Activated CD8-positive, alpha-beta memory T cell treated with anti-CD3 and anti-CD28 coated beads for 24 hours (primary cell): Measurements from ENCODE around the gene ST6GAL1.
"Not testable (repeated sequence)": the region's sequence is repeated elsewhere in the genome, so short reads cannot be mapped to it uniquely, and the experiment has no call there.

Source experiments
- DNase-seq: peaks from one replicate; pipeline ENCODE4 v3.0.0-alpha.2; 2020

The ST6GAL1 gene

DNA sequence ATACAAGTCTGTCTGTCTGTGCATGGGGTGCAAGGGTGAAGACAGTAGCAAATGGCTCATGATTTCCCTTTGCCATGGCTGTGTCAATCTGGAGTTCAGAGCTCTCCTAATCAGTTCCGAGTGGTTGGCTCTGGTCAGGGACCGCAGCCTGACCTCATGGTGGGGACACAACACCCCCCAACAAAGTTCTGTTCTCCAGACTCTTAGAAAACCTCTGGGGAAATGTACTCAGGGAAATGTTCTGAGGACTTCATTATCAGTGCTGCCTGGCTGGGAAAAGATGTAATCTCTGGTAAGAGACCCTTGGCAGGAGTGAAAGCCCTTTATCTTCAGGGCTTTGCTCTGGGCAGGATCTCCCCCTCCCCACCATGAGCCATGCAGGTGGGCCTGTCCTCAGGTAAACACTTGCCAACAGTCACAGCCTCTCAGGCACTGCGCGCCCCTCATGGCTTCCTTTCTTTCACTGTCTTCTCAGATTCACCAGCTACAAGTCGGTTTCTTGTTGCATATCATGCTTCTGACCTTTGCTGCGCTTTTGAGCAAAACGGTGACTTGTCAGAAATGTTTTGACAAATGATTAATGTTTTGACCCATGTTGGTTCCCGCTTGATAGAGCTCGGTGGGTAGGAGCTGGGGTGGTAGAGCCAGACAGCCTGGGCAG is 95.5 kb downstream of the ST6GAL1 start:
- peak; percentile 87 for DNase-seq

DNA sequence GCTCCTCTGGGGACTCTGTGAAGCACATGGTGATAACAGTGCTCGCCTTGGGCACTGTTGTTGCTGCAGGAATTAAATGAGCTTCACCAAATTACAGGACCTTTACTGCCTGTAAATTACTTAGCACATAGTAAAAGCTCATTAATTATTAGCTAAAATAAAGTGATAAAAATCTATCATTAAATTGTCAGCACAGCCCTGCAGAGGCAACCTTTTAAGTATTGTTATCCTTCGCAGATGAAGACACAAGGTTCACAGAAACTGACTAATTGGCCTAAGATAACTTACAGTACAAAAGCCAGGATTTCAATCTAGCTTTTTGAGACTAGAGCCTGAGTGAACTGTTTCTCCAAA is 96.0 kb downstream of the ST6GAL1 start:
- DNase-seq = no peak

DNA sequence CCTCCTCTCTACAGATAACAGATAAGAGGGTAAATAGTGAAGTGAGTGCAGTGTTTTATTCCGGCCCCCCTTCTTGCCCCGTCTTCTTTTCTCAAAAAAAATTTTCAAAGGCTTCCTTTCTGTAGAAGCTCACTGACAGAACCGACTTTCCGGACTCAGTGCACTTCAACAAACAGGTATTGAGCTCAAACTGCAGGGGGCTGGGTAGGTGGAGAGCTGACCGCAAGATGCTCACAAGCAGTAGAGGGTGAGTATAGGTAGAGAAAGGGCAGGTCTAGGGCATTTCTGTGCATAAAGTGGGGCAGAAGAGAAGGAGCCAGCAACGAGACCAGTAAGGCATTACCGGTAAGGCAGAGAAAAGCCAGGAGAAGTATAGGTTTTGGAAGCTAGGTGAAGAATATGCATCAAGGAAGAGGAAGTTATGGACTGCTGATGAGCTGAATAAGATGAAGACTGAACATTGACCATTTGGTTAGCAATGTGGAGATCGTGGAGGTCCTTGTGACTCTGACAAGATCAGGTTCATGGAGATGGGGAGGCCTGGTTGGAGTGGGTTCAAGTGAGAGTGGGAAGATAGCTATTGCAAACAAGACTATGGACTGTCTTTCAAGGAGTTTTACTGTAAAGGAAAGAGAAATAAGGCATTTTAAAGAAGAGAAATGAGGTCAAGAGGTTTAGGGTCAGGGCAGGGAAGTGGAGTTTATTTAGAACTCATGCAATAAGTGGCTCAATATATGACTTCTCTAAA is 97.4 kb downstream of the ST6GAL1 start:
- no peak for DNase-seq

DNA sequence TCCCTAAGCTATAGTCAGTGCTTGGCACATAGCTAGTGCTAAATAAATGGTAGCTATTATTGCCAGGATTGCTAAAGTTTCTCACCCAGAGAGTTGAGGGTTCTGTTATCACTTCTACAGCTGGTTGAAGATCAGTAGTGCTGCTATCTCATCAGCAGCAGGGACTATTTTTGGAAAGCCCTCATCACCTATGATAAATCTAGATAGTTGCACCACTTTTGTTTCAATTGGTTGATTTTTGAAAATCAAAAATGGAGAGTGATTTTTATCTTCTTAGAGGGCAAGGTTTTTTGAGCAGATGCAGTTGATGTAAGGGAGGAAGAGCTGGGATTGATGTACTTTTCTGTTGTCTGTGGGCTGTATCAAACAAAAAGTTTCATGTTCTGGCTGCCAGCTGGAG is 101.6 kb downstream of the ST6GAL1 start:
- no peak for DNase-seq

DNA sequence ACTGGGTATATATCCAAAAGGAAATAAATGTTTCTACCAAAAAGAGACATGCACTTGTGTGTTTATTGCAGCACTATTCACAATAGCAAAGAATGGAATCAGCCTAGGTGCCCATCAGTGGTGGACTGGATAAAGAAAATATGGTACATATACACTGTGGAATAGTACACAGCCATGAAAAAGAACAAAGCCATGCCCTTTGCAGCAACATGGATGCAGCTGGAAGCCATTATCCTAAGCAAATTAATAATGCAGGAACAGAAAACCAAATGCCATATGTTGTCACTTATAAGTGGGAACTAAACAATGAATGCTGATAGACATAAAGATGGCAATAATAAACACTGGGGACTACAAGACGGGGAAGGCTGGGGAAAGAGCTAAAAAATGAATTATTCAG is 106.1 kb downstream of the ST6GAL1 start:
- DNase-seq = no peak

DNA sequence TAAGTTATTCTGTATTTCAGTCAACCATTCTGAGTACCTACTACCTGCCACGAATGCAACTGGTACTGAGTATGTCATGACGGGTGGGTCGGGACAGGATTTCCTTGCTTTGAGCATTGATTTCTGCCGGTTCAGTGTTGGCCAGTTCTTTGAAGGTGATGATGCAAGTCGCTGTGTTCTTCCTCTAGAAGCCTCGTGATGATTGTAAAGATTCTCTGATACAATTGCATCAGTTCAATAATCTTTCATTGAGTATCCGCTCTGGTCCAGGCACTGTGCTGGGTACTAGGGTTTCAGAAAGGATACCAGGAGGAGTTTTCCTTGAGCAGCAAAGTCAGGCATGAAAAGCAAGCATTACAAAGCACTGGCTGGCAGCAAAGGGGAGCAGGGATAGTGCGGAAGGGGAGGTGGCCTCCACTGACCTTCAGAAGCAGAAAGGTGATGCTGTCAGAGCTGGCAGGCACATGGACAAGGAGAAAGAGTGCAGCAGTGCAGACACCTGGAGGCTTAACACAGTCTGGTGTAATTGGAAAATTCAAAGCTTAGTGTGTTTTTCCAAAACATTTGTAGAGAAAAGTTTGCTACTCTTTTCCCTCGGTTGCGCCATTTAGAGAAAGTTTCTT is 108.9 kb downstream of the ST6GAL1 start:
- DNase-seq = no peak

DNA sequence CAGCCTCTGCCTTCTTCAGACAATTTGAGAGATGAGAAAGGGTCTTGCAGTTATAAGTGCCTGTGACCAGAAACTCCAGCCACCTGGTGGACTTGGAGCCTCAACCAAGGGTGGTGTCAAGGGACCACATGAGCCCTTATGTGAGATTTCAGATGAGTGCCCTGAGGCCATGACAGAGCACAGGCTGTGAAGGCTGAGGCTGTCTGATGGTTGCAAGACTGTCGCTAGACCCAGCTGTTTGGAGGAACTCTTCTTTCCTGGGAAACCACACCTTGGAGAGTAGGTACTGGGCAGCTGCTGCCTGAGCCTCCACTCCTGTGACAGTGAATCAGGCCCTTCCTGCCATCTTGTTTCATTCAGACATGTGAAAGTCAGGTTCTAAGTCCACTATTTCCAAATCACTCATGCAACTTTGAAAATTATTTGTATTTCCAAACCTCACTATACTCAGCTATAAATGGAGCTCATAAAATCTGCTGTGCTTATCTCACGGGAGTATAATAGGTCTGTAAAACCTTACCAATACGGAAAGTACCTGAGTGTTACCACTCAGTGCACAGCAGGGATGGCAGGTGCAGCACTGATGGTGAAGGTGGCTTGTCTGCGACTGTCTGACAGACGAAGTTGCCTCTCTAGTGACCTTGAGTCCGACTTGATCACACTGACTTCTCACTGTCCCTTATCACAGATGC is 109.5 kb downstream of the ST6GAL1 start:
- no peak for DNase-seq

DNA sequence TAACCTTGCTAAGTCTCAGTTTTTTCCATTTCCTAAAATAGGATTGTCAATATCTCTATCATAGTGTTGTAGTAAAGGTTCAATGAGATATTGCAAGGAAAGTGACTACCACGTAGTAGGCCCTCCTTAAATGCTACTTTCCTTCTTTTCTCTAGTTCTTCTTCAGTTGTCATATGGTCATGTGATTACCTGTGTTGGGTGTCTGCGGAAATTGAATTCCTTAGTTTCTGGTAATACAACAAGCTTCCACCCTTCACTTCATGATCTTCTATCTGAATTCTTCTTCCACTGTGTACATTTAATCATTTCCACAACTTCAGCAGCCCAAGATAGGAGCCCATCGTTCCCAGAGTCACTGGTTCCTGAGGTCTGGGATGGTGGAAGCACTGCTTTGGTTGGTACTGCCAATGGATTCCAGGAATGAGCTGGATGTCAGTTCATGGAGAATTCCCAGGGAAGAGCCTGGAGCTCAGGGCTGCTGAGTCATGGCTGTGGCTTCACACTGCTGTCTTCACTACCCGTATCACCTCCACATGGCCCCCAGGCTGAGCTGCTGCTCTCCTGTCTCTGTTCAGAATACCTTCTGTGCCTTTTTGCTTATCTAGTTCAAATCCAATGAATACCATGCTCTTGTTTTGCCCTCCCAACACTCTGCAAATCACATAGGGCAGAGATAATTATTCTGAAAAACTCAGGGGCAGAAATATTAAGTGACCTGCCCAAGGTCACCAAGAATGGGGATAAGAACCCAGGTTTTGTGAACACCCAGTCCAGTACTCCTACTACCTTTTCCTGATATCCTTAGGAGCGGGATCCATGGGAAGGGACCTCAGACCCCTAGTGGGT is 110.4 kb downstream of the ST6GAL1 start:
- DNase-seq = peak; percentile 65

DNA sequence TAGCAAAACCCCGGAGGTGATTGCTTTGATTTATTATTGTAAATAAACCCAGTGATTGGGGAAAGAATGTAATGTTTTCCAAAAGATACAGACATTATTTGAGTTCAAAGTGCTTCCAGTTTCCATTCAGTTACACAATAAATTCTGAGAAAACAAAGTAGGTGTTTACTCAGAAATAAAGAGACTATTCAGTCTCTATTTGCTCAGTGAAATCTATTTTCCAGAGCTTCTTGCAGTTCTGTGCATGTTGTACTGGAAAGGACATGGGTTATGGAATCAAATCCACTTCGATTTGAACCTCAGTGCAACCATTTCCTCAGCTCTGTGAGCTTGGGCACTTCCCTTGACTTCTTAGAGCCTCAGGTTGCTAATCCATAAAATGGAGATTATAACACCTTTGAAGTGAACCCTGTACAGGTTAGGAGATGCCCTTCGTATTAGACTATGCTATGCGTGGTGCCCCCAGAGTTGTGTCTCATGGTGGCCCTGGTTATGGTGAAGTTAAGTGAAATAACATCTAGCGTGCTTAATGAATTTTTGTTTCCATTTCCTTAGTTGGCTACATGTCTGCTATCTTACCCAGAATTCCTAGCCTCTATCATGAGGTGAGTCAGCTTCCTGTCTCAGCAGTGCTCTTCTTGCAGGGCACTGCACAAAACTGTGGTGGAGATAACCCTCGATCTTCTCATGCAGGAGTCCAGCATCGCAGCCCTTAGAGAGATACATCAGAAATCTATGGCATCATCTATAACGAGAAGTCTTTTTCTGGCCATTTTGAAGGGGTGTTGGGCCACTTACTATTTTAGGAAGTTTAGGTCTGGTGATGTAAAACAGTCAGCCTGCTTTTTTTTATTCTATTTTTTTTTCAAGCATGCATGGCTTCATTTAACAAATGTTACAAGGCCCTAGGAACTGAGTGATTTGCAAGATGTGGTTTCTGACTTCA is 111.3 kb downstream of the ST6GAL1 start:
- DNase-seq = peak; percentile 81

DNA sequence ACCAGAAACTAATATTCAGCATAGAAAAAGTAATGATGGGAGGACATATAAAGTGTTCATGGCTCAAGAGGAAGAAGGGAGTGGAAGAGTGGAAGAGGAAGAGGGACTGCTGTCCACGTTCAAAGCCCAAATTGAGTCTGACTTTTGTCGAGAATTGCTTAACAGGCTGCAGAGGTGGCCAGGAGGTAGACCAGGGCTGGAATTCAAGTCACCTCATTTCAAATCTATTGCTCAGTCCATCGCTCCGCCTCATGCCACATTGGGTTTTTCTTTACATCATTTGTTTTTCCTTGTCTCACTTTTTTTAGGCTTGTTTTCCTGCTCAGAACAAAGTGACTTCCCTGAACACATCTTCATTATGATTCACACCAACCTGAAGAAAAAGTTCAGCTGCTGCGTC is 112.0 kb downstream of the ST6GAL1 start:
- DNase-seq = peak; percentile 58

DNA sequence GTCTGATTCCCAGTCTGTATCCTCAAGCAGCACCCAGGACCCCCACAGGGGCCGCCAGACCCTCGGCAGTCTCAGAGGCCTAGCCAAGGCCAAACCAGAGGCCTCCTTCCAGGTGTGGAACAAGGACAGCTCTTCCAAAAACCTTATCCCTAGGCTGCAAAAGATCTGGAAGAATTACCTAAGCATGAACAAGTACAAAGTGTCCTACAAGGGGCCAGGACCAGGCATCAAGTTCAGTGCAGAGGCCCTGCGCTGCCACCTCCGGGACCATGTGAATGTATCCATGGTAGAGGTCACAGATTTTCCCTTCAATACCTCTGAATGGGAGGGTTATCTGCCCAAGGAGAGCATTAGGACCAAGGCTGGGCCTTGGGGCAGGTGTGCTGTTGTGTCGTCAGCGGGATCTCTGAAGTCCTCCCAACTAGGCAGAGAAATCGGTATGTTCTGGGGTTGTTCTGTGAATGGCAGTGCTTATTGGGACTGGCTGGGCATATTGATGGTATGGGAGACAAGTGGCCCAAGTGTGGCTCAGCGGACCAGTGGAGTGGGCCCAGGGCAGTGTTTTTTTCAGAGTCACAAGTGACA is 112.6 kb downstream of the ST6GAL1 start:
- DNase-seq = no peak

DNA sequence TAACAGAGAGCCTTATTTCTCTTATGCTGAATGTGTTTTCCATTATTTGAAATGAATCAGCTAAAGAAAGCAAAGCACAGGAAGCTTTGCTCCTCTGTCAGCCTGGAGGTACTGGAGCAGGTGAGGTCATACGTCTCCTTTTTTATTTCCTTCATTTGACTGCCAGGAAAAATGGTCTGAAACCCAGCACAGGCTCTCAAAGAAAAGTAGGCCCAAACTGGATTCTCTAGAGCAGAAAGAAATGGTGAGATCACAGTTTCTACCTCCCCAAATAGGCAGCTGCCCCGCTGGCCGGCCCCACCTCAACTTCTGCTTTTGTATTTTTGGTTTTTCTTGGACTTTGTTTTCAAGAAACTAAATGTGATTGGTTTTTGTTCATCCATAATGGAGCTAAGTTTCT is 113.9 kb downstream of the ST6GAL1 start:
- no peak for DNase-seq

DNA sequence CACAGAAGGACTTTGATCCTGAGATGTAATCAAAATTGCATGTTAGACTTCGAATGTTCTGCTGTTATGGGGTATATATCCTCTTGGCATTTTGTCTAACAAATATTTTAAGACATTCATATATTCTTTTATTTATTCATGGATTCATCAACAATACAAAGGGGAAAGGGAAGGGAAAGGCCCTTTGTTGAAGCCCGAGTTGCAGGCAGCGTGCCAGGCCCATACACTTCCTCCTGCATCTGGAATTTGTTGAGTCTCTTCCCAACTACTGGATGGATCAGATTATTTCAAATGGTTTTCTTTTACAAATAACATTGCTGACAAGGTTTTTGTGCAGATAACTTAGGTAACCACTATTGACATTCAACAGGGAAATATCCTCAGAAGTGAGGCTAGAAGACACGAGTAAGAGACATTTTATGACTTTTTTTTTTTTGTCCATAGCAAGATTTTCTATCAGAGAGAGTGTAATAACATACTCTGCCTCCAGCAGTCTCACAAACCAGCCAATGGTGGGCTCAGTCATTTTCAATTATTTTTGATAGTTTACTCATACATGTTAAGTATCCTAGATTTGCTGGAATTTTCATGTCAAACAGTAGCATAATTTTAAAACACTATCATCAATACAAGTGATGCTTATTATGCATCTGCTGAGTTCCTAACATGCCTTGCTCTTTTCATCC is 114.7 kb downstream of the ST6GAL1 start:
- DNase-seq = no peak

DNA sequence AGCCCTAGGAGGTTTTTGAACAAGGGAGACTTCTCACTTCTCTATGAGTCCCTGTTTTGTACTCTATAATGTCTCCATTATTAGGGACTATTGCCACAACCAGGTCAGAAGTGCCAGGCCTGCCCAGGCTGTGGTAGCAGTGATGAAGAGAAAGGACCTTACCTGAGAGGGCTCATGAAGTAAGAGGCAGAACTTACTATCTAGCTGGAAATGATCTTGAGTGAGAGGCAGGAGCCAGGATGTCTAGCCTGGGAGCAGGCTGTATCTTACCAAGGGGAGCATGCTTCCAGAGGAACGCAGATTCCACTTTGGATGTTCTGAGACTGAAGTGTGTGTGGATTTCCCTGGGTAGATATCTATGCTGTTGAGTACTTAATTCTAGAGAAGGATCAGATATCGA is 115.7 kb downstream of the ST6GAL1 start:
- DNase-seq = no peak

DNA sequence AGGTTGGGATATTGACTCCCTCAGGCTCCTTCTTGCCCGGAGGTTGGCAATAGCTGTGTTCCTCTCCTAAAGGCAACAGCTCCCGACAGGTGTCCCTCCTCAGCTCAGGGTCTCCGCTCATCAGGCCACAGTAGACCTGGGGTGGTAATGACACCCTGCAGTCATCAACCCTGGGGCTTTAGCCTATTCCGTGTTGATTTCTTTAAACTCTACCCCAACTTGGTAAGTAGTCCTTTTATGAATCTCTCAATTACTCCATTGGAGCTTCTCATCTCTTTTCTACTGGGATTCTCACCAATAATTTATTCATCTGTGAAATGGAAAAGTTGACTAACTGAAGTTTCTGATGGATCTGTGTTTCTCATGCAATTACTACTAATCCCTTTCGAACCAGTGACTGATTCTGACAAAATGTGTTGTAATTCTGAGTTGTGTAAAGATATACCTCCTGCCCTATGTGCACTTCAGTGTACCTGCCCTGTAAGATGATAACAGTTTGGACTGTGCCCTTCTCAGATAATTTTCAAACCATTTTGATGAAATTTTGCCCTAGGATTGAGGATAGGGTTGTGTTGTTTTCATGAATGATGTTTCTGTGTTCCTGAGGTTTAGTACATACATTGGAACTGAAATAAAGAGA is 119.3 kb downstream of the ST6GAL1 start:
- DNase-seq = no peak

DNA sequence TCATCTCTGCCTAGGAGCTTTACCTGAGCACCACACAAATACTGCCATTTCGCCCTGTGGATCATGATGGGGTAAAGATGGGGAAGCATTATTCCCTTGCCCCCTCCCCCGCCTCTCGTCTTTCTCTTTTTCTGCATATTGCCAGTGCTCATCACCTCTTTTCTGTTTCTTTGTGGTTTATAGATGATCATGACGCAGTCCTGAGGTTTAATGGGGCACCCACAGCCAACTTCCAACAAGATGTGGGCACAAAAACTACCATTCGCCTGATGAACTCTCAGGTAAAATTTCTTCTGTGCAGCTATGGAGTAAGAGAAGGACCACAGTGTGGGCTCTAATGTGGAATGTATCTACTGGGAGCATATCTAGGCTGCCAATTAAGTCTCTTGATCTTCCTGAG is 120.7 kb downstream of the ST6GAL1 start:
- DNase-seq = no peak

DNA sequence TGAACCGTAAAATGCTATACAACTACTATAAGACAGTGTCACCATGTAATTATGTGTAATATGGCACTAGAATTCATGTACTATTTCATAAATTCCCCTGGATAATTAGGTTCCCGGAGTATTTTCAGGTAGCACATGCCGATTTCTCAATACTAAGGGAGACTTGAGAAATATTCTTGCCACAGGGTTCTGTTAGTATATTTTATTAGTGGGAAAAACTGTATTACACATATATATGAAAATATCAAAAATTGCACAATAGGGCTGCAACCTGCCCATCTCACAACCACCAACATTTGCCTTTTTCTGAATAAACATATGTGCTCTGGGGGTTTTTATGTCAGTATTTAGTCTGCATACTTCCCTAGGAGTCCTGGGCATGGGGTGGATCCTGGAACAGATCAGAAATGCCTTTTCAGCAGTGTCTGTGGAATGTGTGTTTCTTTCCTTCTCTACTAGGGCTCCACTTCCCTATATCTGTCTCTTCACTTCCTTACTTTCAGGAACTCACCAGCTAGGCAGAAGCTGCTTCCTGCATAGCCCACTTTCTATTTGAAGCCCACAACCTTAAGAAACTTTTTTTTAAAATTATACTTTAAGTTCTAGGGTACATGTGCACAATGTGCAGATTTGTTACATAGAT is 121.5 kb downstream of the ST6GAL1 start:
- DNase-seq = no peak

DNA sequence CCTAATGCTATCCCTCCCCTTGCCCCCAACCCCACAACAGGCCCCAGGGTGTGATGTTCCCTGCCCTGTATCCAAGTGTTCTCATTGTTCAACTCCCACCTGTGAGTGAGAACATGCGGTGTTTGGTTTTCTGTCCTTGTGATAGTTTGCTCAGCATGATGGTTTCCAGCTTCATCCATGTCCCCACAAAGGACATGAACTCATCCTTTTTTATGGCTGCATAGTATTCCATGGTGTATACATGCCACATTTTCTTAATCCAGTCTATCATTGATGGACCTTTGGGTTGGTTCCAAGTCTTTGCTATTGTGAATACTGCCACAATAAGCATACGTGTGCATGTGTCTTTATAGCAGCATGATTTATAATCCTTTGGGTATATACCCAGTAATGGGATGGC is 122.1 kb downstream of the ST6GAL1 start:
- not testable (repeated sequence) for DNase-seq

DNA sequence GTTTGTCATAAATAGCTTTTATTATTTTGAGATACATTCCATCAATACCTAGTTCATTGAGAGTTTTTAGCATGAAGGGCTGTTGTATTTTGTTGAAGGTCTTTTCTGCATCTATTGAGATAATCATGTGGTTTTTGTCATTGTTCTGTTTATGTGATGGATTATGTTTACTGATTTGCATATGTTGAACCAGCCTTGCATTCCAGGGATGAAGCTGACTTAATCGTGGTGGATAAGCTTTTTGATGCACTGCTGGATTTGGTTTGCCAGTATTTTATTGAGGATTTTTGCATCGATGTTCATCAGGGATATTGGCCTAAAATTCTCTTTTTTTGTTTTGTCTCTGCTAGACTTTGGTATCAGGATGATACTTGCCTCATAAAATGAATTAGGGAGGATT is 124.1 kb downstream of the ST6GAL1 start:
- DNase-seq = not testable (repeated sequence)

DNA sequence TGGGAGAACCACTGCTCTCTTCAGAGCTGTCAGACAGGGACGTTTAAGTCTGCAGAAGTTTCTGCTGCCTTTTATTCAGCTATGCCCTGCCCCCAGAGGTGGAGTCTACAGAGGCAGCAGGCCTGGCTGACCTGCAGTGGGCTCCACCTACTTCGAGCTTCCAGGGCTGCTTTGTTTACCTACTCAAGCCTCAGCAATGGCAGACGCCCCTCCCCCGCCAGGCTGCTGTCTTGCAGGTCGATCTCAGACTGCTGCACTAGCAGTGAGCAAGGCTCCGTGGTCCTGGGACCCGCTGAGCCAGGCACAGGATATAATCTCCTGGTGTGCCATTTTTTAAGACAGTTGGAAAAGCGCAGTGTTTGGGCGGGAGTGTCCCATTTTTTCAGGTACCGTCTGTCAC is 127.5 kb downstream of the ST6GAL1 start:
- DNase-seq = not testable (repeated sequence)
